Adrenal gland (tissue), 5 donors: ENCODE measurements around the gene ADK.

ENCODE experiments used
- POLR2A ChIP-seq, 2 donors: fragments of 450-650 bp; IDR thresholded peaks; one replicate each; pipeline ENCODE4 v1.6.1; 2017; ENCODE audit warnings: antibody characterized with exemption in 2 of 2, mild to moderate bottlenecking in 2 of 2, moderate library complexity in 1 of 2
- TF ChIP-seq, protein P1 (sequence below), 6 experiments: fragments of 450-650 bp in 4 of 6; fragments of 200-600 bp in 2 of 6; sonication (generic) in 1 of 6; IDR thresholded peaks; 1 replicate in 5 of 6; 2 replicates in 1 of 6; pipeline versions ENCODE4 v1.5.1 to v1.8.0; 2016 to 2021; ENCODE audit warnings: antibody characterized with exemption in 6 of 6, mild to moderate bottlenecking in 2 of 6, moderate library complexity in 1 of 6
- donor health status: DM: no; HTN: no; CAD: no.

DNA sequence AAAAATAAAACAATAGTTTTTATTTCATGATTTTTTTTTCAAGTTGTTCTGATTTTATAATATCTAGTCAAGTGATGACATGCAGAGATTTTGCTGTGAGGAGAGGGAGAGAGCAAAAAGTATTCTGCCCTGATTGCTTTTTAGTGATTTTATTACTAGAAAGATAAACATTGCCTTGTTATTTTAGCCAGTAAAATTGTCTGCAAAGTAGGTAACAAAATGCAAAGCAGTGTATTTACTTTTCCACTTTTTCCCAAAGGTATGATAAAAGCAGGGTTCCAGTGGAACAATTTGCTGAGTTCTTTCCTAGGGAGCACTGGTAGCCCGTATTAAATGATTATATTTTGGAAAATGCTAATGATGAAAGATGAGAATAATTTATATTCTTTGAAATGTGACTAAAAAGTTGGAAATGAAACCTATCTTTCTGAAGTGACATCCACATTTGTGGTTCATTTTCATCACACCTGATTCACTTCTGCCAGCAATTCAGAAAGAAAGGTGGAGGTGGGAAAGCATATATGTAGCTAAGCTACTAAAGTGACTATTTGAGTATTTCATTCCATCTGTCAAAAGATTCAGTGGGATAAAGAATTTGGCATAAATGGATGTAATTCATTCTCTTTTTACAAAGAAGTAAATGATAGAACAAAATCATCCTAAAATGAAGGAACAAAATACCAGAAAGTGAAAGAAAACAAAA, 300.3 kb downstream of the ADK start:
- TF ChIP-seq, protein P1, sequence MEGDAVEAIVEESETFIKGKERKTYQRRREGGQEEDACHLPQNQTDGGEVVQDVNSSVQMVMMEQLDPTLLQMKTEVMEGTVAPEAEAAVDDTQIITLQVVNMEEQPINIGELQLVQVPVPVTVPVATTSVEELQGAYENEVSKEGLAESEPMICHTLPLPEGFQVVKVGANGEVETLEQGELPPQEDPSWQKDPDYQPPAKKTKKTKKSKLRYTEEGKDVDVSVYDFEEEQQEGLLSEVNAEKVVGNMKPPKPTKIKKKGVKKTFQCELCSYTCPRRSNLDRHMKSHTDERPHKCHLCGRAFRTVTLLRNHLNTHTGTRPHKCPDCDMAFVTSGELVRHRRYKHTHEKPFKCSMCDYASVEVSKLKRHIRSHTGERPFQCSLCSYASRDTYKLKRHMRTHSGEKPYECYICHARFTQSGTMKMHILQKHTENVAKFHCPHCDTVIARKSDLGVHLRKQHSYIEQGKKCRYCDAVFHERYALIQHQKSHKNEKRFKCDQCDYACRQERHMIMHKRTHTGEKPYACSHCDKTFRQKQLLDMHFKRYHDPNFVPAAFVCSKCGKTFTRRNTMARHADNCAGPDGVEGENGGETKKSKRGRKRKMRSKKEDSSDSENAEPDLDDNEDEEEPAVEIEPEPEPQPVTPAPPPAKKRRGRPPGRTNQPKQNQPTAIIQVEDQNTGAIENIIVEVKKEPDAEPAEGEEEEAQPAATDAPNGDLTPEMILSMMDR (IDR thresholded peaks at IDR 0.05) = no peak
- no peak for TF ChIP-seq POLR2A (IDR thresholded peaks at IDR 0.05)
